Sigmoid colon (tissue), 4 donors: Measurements from ENCODE around the gene CLCN3.

Source experiments
- CTCF ChIP-seq, 4 experiments: fragments of 450-650 bp in 3 of 4; fragments of 200-600 bp in 1 of 4; IDR thresholded peaks; one replicate each; pipeline ENCODE4 v1.5.1; 2016 to 2019; ENCODE audit warnings: antibody characterized with exemption in 4 of 4, mild to moderate bottlenecking in 3 of 4, moderate library complexity in 2 of 4
- POLR2AphosphoS5 ChIP-seq, 4 donors: sonication (generic); formaldehyde crosslinking; IDR thresholded peaks; one replicate each; pipeline ENCODE4 v1.6.1; 2017; ENCODE audit warnings: antibody characterized with exemption in 4 of 4

- TF ChIP-seq POLR2AphosphoS5 (IDR thresholded peaks at IDR 0.05) (no peak), CTCF (IDR thresholded peaks at IDR 0.05) (no peak)
Observed at GRCh38 chr4:169663402-169663801, 43.0 kb downstream of the CLCN3 start.
